ENCODE data around the gene DERL2.

DERL2 gene

DNA sequence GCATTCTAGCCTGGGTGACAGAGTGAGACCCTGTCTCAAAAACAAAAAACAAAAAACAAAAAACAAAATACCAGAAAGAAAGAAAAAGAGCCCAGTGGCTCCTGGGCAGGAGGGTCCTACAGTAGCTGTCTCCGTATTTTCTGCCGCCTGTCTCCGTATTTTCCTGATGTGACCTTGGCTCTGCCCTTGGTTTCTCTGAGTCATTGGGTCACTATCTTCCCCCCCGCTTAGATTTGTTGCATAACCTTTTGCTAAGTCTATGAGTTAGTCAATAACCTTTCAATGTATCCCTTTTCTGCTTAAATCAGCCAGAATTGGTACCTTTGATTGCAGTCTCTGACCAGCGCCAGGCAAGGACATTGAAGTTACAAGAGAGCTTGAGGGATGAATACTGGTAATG, 37.3 kb upstream of the DERL2 start:
- no peaks in the 10 kb centered on the region for H3K79me2 ChIP-seq
- H3K9ac ChIP-seq: no peak overlapping the region
- H3K9me3 ChIP-seq (ENCODE audit: control insufficient read depth, low read length): no peaks in the 10 kb centered on the region
- TF ChIP-seq, protein P1, sequence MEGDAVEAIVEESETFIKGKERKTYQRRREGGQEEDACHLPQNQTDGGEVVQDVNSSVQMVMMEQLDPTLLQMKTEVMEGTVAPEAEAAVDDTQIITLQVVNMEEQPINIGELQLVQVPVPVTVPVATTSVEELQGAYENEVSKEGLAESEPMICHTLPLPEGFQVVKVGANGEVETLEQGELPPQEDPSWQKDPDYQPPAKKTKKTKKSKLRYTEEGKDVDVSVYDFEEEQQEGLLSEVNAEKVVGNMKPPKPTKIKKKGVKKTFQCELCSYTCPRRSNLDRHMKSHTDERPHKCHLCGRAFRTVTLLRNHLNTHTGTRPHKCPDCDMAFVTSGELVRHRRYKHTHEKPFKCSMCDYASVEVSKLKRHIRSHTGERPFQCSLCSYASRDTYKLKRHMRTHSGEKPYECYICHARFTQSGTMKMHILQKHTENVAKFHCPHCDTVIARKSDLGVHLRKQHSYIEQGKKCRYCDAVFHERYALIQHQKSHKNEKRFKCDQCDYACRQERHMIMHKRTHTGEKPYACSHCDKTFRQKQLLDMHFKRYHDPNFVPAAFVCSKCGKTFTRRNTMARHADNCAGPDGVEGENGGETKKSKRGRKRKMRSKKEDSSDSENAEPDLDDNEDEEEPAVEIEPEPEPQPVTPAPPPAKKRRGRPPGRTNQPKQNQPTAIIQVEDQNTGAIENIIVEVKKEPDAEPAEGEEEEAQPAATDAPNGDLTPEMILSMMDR (IDR thresholded peaks at IDR 0.05): no peak
- no peaks in the 10 kb centered on the region for H3K36me3 ChIP-seq (ENCODE audit: control insufficient read depth, insufficient read depth, low read length)
- no peaks in the 10 kb centered on the region for H3K4me1 ChIP-seq
- no peaks in the 10 kb centered on the region for H3K27me3 ChIP-seq (ENCODE audit: control insufficient read depth, insufficient read depth, low read length)
- no peak overlapping the region for H3K27ac ChIP-seq
- no peak overlapping the region for H3K4me2 ChIP-seq (ENCODE audit: low read length)
- H2AFZ ChIP-seq: no peak overlapping the region
- no peak overlapping the region for H3K4me3 ChIP-seq (ENCODE audit: low read depth, low read length)

GRCh38 chr17:5522476-5522875, 36.5 kb upstream of the DERL2 start:
- H3K9ac ChIP-seq: no peak overlapping the region
- no peaks in the 10 kb centered on the region for H3K4me1 ChIP-seq
- no peak overlapping the region for H3K4me3 ChIP-seq (ENCODE audit: low read depth, low read length)
- H3K27ac ChIP-seq: no peak overlapping the region
- no peaks in the 10 kb centered on the region for H3K27me3 ChIP-seq (ENCODE audit: control insufficient read depth, insufficient read depth, low read length)
- H3K4me2 ChIP-seq (ENCODE audit: low read length): no peak overlapping the region
- H2AFZ ChIP-seq: no peak overlapping the region
- TF ChIP-seq, protein P1 (IDR thresholded peaks at IDR 0.05): no peak
- no peaks in the 10 kb centered on the region for H3K79me2 ChIP-seq
- no peaks in the 10 kb centered on the region for H3K36me3 ChIP-seq (ENCODE audit: control insufficient read depth, insufficient read depth, low read length)
- H3K9me3 ChIP-seq (ENCODE audit: control insufficient read depth, low read length): no peaks in the 10 kb centered on the region

DNA sequence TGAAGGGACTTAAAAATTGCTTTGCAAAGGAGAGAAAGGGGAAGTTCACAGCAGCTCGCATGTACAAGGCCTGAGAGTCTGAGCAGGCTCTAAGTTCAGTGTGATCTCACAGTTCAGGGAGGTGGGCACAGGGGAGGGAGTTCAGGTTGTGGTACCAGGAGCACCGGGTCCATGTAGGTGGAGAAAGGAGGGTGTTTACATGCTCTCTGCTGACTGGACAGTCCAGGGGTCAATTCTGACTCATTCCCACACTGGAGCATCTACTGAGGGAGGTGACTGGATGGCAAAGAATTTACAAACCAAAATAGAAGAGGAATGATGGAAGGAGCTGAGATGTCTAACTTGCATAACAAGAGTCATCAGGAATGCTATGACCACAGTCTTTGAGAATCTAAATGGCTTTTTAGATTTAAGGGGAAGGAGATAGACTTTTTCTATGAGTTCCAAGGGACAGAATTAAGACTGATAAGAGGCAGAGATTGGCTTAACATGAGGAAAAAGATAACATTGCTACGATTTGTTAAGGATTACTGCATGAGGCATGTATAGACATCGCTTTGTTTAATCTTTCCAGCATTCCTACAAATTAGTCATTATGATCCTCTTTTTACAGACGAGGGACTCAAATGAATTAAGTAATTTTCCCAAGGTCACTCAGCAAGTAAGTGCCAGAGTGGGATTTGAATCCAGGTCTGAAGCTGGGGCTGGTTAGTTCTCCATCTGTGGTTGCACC, 30.2 kb upstream of the DERL2 start:
- Histone ChIP-seq H3K79me2 (no peaks in the 10 kb centered on the region), H2AFZ (no peak overlapping the region), H3K9ac (no peak overlapping the region), H3K27me3 (ENCODE audit: control insufficient read depth, insufficient read depth, low read length) (no peaks in the 10 kb centered on the region), H3K36me3 (ENCODE audit: control insufficient read depth, insufficient read depth, low read length) (no peaks in the 10 kb centered on the region), H3K27ac (no peak overlapping the region), H3K4me2 (ENCODE audit: low read length) (no peak overlapping the region), H3K4me1 (no peaks in the 10 kb centered on the region), H3K4me3 (ENCODE audit: low read depth, low read length) (no peak overlapping the region), H3K9me3 (ENCODE audit: control insufficient read depth, low read length) (no peaks in the 10 kb centered on the region)
- TF ChIP-seq, protein P1 (IDR thresholded peaks at IDR 0.05): no peak

- Histone ChIP-seq H3K4me2 (ENCODE audit: low read length) (no peak overlapping the region), H3K4me3 (ENCODE audit: low read depth, low read length) (no peak overlapping the region), H3K9me3 (ENCODE audit: control insufficient read depth, low read length) (no peaks in the 10 kb centered on the region), H3K79me2 (no peaks in the 10 kb centered on the region), H3K4me1 (no peaks in the 10 kb centered on the region), H3K9ac (no peak overlapping the region), H3K27me3 (ENCODE audit: control insufficient read depth, insufficient read depth, low read length) (no peaks in the 10 kb centered on the region), H2AFZ (no peak overlapping the region), H3K27ac (no peak overlapping the region), H3K36me3 (ENCODE audit: control insufficient read depth, insufficient read depth, low read length) (no peaks in the 10 kb centered on the region)
- TF ChIP-seq, protein P1 (IDR thresholded peaks at IDR 0.05): no peak
These were observed 29.0 kb upstream of the DERL2 start for GRCh38 chr17:5514976-5515375.

GRCh38 chr17:5513628-5514027, 27.6 kb upstream of the DERL2 start:
- H3K4me1 ChIP-seq: no peaks in the 10 kb centered on the region
- TF ChIP-seq, protein P1 (IDR thresholded peaks at IDR 0.05): no peak
- no peaks in the 10 kb centered on the region for H3K36me3 ChIP-seq (ENCODE audit: control insufficient read depth, insufficient read depth, low read length)
- H3K79me2 ChIP-seq: no peaks in the 10 kb centered on the region
- no peak overlapping the region for H3K4me2 ChIP-seq (ENCODE audit: low read length)
- H2AFZ ChIP-seq: no peak overlapping the region
- no peak overlapping the region for H3K27ac ChIP-seq
- H3K9me3 ChIP-seq (ENCODE audit: control insufficient read depth, low read length): no peaks in the 10 kb centered on the region
- no peaks in the 10 kb centered on the region for H3K27me3 ChIP-seq (ENCODE audit: control insufficient read depth, insufficient read depth, low read length)
- no peak overlapping the region for H3K4me3 ChIP-seq (ENCODE audit: low read depth, low read length)
- no peak overlapping the region for H3K9ac ChIP-seq

Measured in parathyroid adenoma (tissue), 2 donors.